HEK293 (cell line): ENCODE data around the gene EBF3.

ENCODE experiments used
- INSM2 ChIP-seq: fragments of 450-650 bp; formaldehyde crosslinking; IDR thresholded peaks from 2 replicates; pipeline ENCODE4 v1.5.1; 2016; ENCODE audit warnings: missing biosample characterization, missing genetic modification characterization
- ZNF280C ChIP-seq: fragments of 450-650 bp; formaldehyde crosslinking; IDR thresholded peaks from 2 replicates; pipeline ENCODE4 v1.5.1; 2016; ENCODE audit warnings: missing biosample characterization, missing genetic modification characterization
- ZNF324 ChIP-seq: fragments of 450-650 bp; formaldehyde crosslinking; IDR thresholded peaks from 2 replicates; pipeline ENCODE4 v1.5.1; 2016; ENCODE audit warnings: missing biosample characterization, missing genetic modification characterization
- ZNF701 ChIP-seq: fragments of 450-650 bp; formaldehyde crosslinking; IDR thresholded peaks from 2 replicates; pipeline ENCODE4 v1.5.1; 2016; ENCODE audit warnings: missing biosample characterization, missing genetic modification characterization
- TF ChIP-seq, protein P1 (sequence below): fragments of 450-650 bp; formaldehyde crosslinking; conservative IDR thresholded peaks from 2 replicates; pipeline ENCODE4 v1.5.1; 2016; ENCODE audit warnings: low read depth, missing biosample characterization, missing genetic modification characterization
- TF ChIP-seq, protein P2 (sequence below): fragments of 450-650 bp; formaldehyde crosslinking; IDR thresholded peaks from 2 replicates; pipeline ENCODE4 v1.5.1; 2016; ENCODE audit warnings: missing biosample characterization, missing genetic modification characterization
- TF ChIP-seq, protein P3 (sequence below): fragments of 450-650 bp; formaldehyde crosslinking; IDR thresholded peaks from 2 replicates; pipeline ENCODE4 v1.5.1; 2017; ENCODE audit warnings: missing biosample characterization, missing genetic modification characterization

DNA sequence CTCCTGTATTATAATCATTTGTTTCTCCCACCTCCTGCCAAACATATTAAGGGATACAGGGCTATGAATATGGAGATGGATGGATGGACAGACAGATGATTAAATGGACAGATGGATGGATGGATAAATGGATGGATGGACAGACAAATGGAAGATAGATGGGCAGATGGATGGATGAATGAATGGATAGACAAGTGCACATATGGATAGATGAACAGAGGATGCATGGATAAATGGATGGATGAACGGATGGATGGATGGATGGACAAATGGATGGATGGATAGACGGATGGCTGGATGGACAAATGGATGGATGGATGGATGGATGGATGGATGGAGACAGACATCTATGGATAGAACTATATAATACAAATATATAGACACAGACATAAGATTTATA, 59.8 kb downstream of the EBF3 start:
- TF ChIP-seq, protein P1, sequence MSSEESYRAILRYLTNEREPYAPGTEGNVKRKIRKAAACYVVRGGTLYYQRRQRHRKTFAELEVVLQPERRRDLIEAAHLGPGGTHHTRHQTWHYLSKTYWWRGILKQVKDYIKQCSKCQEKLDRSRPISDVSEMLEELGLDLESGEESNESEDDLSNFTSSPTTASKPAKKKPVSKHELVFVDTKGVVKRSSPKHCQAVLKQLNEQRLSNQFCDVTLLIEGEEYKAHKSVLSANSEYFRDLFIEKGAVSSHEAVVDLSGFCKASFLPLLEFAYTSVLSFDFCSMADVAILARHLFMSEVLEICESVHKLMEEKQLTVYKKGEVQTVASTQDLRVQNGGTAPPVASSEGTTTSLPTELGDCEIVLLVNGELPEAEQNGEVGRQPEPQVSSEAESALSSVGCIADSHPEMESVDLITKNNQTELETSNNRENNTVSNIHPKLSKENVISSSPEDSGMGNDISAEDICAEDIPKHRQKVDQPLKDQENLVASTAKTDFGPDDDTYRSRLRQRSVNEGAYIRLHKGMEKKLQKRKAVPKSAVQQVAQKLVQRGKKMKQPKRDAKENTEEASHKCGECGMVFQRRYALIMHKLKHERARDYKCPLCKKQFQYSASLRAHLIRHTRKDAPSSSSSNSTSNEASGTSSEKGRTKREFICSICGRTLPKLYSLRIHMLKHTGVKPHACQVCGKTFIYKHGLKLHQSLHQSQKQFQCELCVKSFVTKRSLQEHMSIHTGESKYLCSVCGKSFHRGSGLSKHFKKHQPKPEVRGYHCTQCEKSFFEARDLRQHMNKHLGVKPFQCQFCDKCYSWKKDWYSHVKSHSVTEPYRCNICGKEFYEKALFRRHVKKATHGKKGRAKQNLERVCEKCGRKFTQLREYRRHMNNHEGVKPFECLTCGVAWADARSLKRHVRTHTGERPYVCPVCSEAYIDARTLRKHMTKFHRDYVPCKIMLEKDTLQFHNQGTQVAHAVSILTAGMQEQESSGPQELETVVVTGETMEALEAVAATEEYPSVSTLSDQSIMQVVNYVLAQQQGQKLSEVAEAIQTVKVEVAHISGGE (tag by site-specific recombination) = no peak
- TF ChIP-seq, protein P2, sequence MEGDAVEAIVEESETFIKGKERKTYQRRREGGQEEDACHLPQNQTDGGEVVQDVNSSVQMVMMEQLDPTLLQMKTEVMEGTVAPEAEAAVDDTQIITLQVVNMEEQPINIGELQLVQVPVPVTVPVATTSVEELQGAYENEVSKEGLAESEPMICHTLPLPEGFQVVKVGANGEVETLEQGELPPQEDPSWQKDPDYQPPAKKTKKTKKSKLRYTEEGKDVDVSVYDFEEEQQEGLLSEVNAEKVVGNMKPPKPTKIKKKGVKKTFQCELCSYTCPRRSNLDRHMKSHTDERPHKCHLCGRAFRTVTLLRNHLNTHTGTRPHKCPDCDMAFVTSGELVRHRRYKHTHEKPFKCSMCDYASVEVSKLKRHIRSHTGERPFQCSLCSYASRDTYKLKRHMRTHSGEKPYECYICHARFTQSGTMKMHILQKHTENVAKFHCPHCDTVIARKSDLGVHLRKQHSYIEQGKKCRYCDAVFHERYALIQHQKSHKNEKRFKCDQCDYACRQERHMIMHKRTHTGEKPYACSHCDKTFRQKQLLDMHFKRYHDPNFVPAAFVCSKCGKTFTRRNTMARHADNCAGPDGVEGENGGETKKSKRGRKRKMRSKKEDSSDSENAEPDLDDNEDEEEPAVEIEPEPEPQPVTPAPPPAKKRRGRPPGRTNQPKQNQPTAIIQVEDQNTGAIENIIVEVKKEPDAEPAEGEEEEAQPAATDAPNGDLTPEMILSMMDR (tag by site-specific recombination) = no peak
- no peak for TF ChIP-seq ZNF280C (tag by site-specific recombination)
- no peak for TF ChIP-seq INSM2
- TF ChIP-seq ZNF324 = no peak
- TF ChIP-seq, protein P3, sequence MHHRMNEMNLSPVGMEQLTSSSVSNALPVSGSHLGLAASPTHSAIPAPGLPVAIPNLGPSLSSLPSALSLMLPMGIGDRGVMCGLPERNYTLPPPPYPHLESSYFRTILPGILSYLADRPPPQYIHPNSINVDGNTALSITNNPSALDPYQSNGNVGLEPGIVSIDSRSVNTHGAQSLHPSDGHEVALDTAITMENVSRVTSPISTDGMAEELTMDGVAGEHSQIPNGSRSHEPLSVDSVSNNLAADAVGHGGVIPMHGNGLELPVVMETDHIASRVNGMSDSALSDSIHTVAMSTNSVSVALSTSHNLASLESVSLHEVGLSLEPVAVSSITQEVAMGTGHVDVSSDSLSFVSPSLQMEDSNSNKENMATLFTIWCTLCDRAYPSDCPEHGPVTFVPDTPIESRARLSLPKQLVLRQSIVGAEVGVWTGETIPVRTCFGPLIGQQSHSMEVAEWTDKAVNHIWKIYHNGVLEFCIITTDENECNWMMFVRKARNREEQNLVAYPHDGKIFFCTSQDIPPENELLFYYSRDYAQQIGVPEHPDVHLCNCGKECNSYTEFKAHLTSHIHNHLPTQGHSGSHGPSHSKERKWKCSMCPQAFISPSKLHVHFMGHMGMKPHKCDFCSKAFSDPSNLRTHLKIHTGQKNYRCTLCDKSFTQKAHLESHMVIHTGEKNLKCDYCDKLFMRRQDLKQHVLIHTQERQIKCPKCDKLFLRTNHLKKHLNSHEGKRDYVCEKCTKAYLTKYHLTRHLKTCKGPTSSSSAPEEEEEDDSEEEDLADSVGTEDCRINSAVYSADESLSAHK = no peak
- TF ChIP-seq ZNF701 (tag by site-specific recombination) = no peak
